SK-N-SH (cell line): ENCODE results near the gene STXBP6. TPM values are rescaled to one million over a fixed set of nuclear protein-coding genes. Genes with fewer than 3 reads are reported as not detected.

Source experiments
- CTCF ChIA-PET: fragments of 300-600, 350-600 bp; formaldehyde crosslinking; extraction: SDS; loops from one replicate; lab custom pipeline; 2021; lab: Yijun Ruan, JAX
- POLR2A ChIA-PET: fragments of 350-600 bp; sonication (Branson Sonifier 250); formaldehyde crosslinking; extraction: SDS; loops from one replicate; lab custom pipeline; 2020; ENCODE audit warnings: antibody characterized with exemption, inconsistent platforms; lab: Yijun Ruan, JAX
- DNase-seq: peaks from one replicate; pipeline ENCODE4 v3.0.0; 2012
- H2AFZ ChIP-seq: fragments of 200-600 bp; sonication (generic); 2 replicates; pipeline ENCODE4 v1.8.1; 2016; ENCODE audit warnings: antibody characterized with exemption, mild to moderate bottlenecking, low read depth
- H3F3A ChIP-seq: fragments of 200-600 bp; sonication (generic); replicated peaks from 2 replicates; pipeline ENCODE3; 2016; ENCODE audit warnings: antibody characterized with exemption, mild to moderate bottlenecking; ENCODE audit not compliant: insufficient read depth
- H3K27ac ChIP-seq, 2 experiments: fragments of 200-500 bp in 1 of 2; fragments of 200-600 bp in 1 of 2; sonication (Bioruptor generic) in 1 of 2; sonication (generic), shearing (Covaris generic) in 1 of 2; 2 replicates each; pipeline versions ENCODE4 v1.5.1 to v1.6.1; 2014 to 2016; ENCODE audit warnings: low read depth in 2 of 2, inconsistent platforms in 1 of 2, low read length in 1 of 2, mild to moderate bottlenecking in 1 of 2, mixed read lengths in 1 of 2
- H3K27me3 ChIP-seq: fragments of 200-600 bp; sonication (generic), shearing (Covaris generic); 2 replicates; pipeline ENCODE4 v1.6.1; 2016; ENCODE audit warnings: mixed run types; ENCODE audit not compliant: insufficient read depth
- H3K36me3 ChIP-seq, 2 experiments: fragments of 200-500 bp in 1 of 2; fragments of 200-600 bp in 1 of 2; sonication (Bioruptor generic) in 1 of 2; sonication (generic) in 1 of 2; replicated peaks in 1 of 2; 2 replicates each; pipeline versions ENCODE3 to v1.5.1; 2014 to 2016; ENCODE audit warnings: low read length in 1 of 2, mild to moderate bottlenecking in 1 of 2; ENCODE audit not compliant: insufficient read depth in 2 of 2, control insufficient read depth in 1 of 2
- H3K4me1 ChIP-seq, 2 experiments: fragments of 200-500 bp in 1 of 2; fragments of 200-600 bp in 1 of 2; sonication (Bioruptor generic) in 1 of 2; sonication (generic), shearing (Covaris generic) in 1 of 2; 2 replicates each; pipeline versions ENCODE4 v1.5.1 to v1.6.1; 2014 to 2016; ENCODE audit warnings: low read depth in 1 of 2, low read length in 1 of 2, mixed run types in 1 of 2; ENCODE audit not compliant: insufficient read depth in 2 of 2, control insufficient read depth in 1 of 2
- H3K4me2 ChIP-seq: fragments of 200-600 bp; sonication (generic), shearing (Covaris generic); 2 replicates; pipeline ENCODE4 v1.6.1; 2017; ENCODE audit warnings: mixed run types
- H3K4me3 ChIP-seq, 2 experiments: fragments of 200-500 bp in 1 of 2; fragments of 200-600 bp in 1 of 2; sonication (Bioruptor generic) in 1 of 2; sonication (generic), shearing (Covaris generic) in 1 of 2; 2 replicates each; pipeline versions ENCODE4 v1.5.1 to v1.8.1; 2014 to 2016; ENCODE audit warnings: low read depth in 2 of 2, inconsistent platforms in 1 of 2, low read length in 1 of 2, mild to moderate bottlenecking in 1 of 2, mixed read lengths in 1 of 2, moderate library complexity in 1 of 2
- H3K79me2 ChIP-seq: fragments of 200-600 bp; sonication (generic); 2 replicates; pipeline ENCODE4 v1.8.1; 2017; ENCODE audit warnings: mild to moderate bottlenecking; ENCODE audit not compliant: insufficient read depth
- H3K9ac ChIP-seq: fragments of 200-600 bp; sonication (generic); 2 replicates; pipeline ENCODE4 v1.6.1; 2017; ENCODE audit warnings: mixed run types
- H3K9me2 ChIP-seq: fragments of 200-600 bp; sonication (generic); 2 replicates; pipeline ENCODE4 v1.6.1; 2017; ENCODE audit warnings: mixed run types
- H3K9me3 ChIP-seq: fragments of 200-600 bp; sonication (generic); 2 replicates; pipeline ENCODE4 v1.6.1; 2017; ENCODE audit warnings: mixed run types, mild to moderate bottlenecking, moderate library complexity
- H4K20me1 ChIP-seq: fragments of 200-600 bp; sonication (generic); 2 replicates; pipeline ENCODE4 v1.6.1; 2017; ENCODE audit warnings: mild to moderate bottlenecking, mixed run types; ENCODE audit not compliant: insufficient read depth
- EP300 ChIP-seq, 2 experiments: IDR thresholded peaks; 2 replicates each; pipeline versions ENCODE4 v1.4.0 to v1.6.1; 2012; ENCODE audit warnings: borderline replicate concordance in 1 of 2, low read depth in 1 of 2, low read length in 1 of 2
- EZH2phosphoT487 ChIP-seq: fragments of 200-600 bp; sonication (generic); IDR thresholded peaks from 2 replicates; pipeline ENCODE4 v1.6.1; 2017; ENCODE audit warnings: low read depth, mixed run types, mild to moderate bottlenecking, antibody characterized with exemption, moderate library complexity, borderline replicate concordance
- FOXJ3 ChIP-seq: sonication (generic); formaldehyde crosslinking; IDR thresholded peaks from 2 replicates; pipeline ENCODE4 v1.5.1; 2020; ENCODE audit warnings: mild to moderate bottlenecking, missing genetic modification reagents
- FOXM1 ChIP-seq: IDR thresholded peaks from 2 replicates; pipeline ENCODE4 v1.4.0; 2012; ENCODE audit warnings: low read depth, mild to moderate bottlenecking
- GATA2 ChIP-seq: sonication (generic); formaldehyde crosslinking; IDR thresholded peaks from 2 replicates; pipeline ENCODE4 v1.5.0; 2020; ENCODE audit warnings: mild to moderate bottlenecking, missing genetic modification reagents
- JUND ChIP-seq: IDR thresholded peaks from 2 replicates; pipeline ENCODE4 v1.4.0; 2012
- MEF2A ChIP-seq: IDR thresholded peaks from 2 replicates; pipeline ENCODE4 v1.4.0; 2012; ENCODE audit warnings: low read depth, borderline replicate concordance
- NFIC ChIP-seq: IDR thresholded peaks from 2 replicates; pipeline ENCODE4 v1.4.0; 2012; ENCODE audit warnings: borderline replicate concordance
- NRF1 ChIP-seq: IDR thresholded peaks from 2 replicates; pipeline ENCODE4 v1.6.1; 2012; ENCODE audit warnings: low read depth, mild to moderate bottlenecking, low read length
- RFX5 ChIP-seq: IDR thresholded peaks from 2 replicates; pipeline ENCODE4 v1.6.1; 2012; ENCODE audit warnings: mild to moderate bottlenecking, improper control_type of control experiment, low read length
- SMC3 ChIP-seq: IDR thresholded peaks from 2 replicates; pipeline ENCODE4 v1.6.1; 2012; ENCODE audit warnings: low read depth, low read length, improper control_type of control experiment
- TAF1 ChIP-seq: IDR thresholded peaks from 2 replicates; pipeline ENCODE4 v1.6.1; 2012; ENCODE audit warnings: low read depth, mild to moderate bottlenecking, low read length, moderate library complexity, borderline replicate concordance
- YY1 ChIP-seq: IDR thresholded peaks from 2 replicates; pipeline ENCODE4 v1.4.0; 2012; ENCODE audit warnings: low read depth, mild to moderate bottlenecking
- WGBS: methylation state at CpG from one replicate; pipeline ENCODE4 v1.1.6; 2017; ENCODE audit warnings: low lambda C conversion rate; 5-methylcytosine and 5-hydroxymethylcytosine counted together
- polyA plus RNA-seq, 3 experiments: library from polyadenylated mRNA; depleted of rRNA; stranded (reverse); fragments of >200 nt; gene quantifications; 2 replicates each; pipeline ENCODE4 v1.2.3, GENCODE V29; 2012
- TF ChIP-seq, protein P1 (sequence below): IDR thresholded peaks from 2 replicates; pipeline ENCODE4 v1.4.0; 2012; ENCODE audit warnings: low read depth, borderline replicate concordance
- TF ChIP-seq, protein P2 (sequence below): fragments of 150-350 bp; IDR thresholded peaks from 2 replicates; pipeline ENCODE4 v1.6.1; 2017; ENCODE audit warnings: antibody characterized with exemption, low read length, low read depth, borderline replicate concordance
- TF ChIP-seq, protein P3 (sequence below): fragments of 150-350 bp; IDR thresholded peaks from 2 replicates; pipeline ENCODE4 v1.6.1; 2016; ENCODE audit warnings: mild to moderate bottlenecking, low read depth, low read length

STXBP6 gene
- polyA plus RNA-seq, 1 of the 3 experiments (the other 2 are of a cell fraction) = 0.16 TPM

DNA sequence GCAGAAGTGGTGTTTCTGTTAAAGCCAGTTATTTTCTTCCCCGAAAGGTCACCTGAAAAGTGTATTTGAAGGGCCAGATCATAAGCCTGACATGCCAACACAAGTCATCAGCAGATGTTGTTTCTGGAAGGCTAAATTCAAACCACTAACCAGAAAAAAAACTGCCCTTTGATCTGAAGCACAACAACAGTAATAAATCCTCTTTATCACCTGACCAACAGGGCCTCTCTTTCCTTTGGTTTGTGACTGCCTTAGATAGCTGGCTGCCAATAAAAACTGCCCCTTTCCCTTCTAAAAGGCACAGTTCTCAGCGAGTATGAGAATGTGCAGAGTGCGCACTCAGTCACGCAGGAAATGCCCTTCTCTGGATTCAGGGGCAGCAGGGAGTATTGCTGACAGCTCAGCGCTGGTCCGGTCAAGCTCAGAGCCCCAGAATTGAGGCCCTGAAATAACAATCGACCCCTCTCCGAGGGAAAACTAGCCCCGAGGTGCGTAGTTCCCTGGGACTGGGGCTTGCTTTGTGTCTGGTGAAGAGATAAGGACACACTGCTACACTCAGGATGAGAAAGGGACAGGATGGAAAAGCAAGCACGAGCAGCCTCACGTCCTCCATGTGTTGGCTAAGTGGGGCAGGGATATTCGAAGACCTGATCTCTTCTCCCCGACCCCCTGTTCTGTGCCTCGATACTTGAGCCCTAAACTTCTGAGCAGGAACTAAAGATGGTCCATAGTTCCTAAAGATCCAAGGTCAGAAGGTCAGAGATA lies 231.7 kb downstream of the STXBP6 start:
- TF ChIP-seq FOXM1 (no peak), SMC3 (no peak), RFX5 (no peak), FOXJ3 (CRISPR knock-in tag) (no peak), NRF1 (no peak), EP300 (IDR thresholded peaks at IDR 0.05; ENCODE audit: borderline replicate concordance in 1 of 2, low read depth in 1 of 2, low read length in 1 of 2) (no peak), EZH2phosphoT487 (no peak), MEF2A (no peak), TAF1 (no peak), NFIC (no peak), YY1 (no peak), JUND (no peak), GATA2 (CRISPR knock-in tag) (no peak)
- TF ChIP-seq, protein P1, sequence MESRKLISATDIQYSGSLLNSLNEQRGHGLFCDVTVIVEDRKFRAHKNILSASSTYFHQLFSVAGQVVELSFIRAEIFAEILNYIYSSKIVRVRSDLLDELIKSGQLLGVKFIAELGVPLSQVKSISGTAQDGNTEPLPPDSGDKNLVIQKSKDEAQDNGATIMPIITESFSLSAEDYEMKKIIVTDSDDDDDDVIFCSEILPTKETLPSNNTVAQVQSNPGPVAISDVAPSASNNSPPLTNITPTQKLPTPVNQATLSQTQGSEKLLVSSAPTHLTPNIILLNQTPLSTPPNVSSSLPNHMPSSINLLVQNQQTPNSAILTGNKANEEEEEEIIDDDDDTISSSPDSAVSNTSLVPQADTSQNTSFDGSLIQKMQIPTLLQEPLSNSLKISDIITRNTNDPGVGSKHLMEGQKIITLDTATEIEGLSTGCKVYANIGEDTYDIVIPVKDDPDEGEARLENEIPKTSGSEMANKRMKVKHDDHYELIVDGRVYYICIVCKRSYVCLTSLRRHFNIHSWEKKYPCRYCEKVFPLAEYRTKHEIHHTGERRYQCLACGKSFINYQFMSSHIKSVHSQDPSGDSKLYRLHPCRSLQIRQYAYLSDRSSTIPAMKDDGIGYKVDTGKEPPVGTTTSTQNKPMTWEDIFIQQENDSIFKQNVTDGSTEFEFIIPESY = no peak
- TF ChIP-seq, protein P2, sequence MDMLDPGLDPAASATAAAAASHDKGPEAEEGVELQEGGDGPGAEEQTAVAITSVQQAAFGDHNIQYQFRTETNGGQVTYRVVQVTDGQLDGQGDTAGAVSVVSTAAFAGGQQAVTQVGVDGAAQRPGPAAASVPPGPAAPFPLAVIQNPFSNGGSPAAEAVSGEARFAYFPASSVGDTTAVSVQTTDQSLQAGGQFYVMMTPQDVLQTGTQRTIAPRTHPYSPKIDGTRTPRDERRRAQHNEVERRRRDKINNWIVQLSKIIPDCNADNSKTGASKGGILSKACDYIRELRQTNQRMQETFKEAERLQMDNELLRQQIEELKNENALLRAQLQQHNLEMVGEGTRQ = no peak
- TF ChIP-seq, protein P3, sequence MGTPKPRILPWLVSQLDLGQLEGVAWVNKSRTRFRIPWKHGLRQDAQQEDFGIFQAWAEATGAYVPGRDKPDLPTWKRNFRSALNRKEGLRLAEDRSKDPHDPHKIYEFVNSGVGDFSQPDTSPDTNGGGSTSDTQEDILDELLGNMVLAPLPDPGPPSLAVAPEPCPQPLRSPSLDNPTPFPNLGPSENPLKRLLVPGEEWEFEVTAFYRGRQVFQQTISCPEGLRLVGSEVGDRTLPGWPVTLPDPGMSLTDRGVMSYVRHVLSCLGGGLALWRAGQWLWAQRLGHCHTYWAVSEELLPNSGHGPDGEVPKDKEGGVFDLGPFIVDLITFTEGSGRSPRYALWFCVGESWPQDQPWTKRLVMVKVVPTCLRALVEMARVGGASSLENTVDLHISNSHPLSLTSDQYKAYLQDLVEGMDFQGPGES = no peak
- TF ChIP-seq, all 33 proteins: peak for 0
- Histone ChIP-seq H3K9me2 (no peaks in the 10 kb centered on the region), H3K9me3 (no peaks in the 10 kb centered on the region), H3K9ac (no peak overlapping the region), H3K4me1 (no peaks in the 10 kb centered on the region), H4K20me1 (no peaks in the 10 kb centered on the region), H3K4me3 (no peak overlapping the region), H3K79me2 (no peaks in the 10 kb centered on the region), H3F3A (no peaks in the 10 kb centered on the region), H3K27me3 (peaks cover 7% of the 10 kb centered on the region; the same call in 1 of the 2 replicates), H3K27ac (no peak overlapping the region), H3K36me3 (no peaks in the 10 kb centered on the region), H2AFZ (no peak overlapping the region), H3K4me2 (no peak overlapping the region)
- no peak for DNase-seq
- CTCF ChIA-PET = interaction anchor here (3.5 kb wide), 1 partner anchor 12 kb away, joined by 11 read pairs; no protein-coding TSS in a partner anchor
- POLR2A ChIA-PET = no interaction called here
- 7% methylated on average over 11 of the region's 15 CpGs for WGBS
